ENCODE measurements around the gene ADAM19.

GRCh38 chr5:157491471-157491995, 84.0 kb downstream of the ADAM19 start:
- TF ChIP-seq, protein P1, sequence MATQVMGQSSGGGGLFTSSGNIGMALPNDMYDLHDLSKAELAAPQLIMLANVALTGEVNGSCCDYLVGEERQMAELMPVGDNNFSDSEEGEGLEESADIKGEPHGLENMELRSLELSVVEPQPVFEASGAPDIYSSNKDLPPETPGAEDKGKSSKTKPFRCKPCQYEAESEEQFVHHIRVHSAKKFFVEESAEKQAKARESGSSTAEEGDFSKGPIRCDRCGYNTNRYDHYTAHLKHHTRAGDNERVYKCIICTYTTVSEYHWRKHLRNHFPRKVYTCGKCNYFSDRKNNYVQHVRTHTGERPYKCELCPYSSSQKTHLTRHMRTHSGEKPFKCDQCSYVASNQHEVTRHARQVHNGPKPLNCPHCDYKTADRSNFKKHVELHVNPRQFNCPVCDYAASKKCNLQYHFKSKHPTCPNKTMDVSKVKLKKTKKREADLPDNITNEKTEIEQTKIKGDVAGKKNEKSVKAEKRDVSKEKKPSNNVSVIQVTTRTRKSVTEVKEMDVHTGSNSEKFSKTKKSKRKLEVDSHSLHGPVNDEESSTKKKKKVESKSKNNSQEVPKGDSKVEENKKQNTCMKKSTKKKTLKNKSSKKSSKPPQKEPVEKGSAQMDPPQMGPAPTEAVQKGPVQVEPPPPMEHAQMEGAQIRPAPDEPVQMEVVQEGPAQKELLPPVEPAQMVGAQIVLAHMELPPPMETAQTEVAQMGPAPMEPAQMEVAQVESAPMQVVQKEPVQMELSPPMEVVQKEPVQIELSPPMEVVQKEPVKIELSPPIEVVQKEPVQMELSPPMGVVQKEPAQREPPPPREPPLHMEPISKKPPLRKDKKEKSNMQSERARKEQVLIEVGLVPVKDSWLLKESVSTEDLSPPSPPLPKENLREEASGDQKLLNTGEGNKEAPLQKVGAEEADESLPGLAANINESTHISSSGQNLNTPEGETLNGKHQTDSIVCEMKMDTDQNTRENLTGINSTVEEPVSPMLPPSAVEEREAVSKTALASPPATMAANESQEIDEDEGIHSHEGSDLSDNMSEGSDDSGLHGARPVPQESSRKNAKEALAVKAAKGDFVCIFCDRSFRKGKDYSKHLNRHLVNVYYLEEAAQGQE (IDR thresholded peaks at IDR 0.05; ENCODE audit: unreplicated experiment): no peak
- TF ChIP-seq CTCF (conservative IDR thresholded peaks at IDR 0.05; ENCODE audit: low read depth in 2 of 2): no peak
- TF ChIP-seq EZH2 (IDR thresholded peaks at IDR 0.05; ENCODE audit: low read depth, unreplicated experiment): no peak
- TF ChIP-seq POLR2AphosphoS5 (IDR thresholded peaks at IDR 0.05; ENCODE audit: low read depth): no peak
- TF ChIP-seq ZNF331 (CRISPR knock-in tag; IDR thresholded peaks at IDR 0.05; ENCODE audit: low read depth): no peak
- no peak for TF ChIP-seq EZH2phosphoT487 (IDR thresholded peaks at IDR 0.05; ENCODE audit: unreplicated experiment)
- TF ChIP-seq ZNF462 (CRISPR knock-in tag; IDR thresholded peaks at IDR 0.05): no peak
- no peak for TF ChIP-seq JUNB (IDR thresholded peaks at IDR 0.05; ENCODE audit: unreplicated experiment)
- TF ChIP-seq ZNF114 (CRISPR knock-in tag; IDR thresholded peaks at IDR 0.05): no peak

Measured in GM23338 (cell line).